ENCODE measurements around the gene TRAPPC3L. TPM values are rescaled to one million over a fixed set of nuclear protein-coding genes. Genes with fewer than 3 reads are reported as not detected.

TRAPPC3L gene
- total and polyA plus RNA-seq, 2 of the 13 experiments (the other 11 are each of a cell fraction or from before 2014, with no cell fraction given), result not detected

DNA sequence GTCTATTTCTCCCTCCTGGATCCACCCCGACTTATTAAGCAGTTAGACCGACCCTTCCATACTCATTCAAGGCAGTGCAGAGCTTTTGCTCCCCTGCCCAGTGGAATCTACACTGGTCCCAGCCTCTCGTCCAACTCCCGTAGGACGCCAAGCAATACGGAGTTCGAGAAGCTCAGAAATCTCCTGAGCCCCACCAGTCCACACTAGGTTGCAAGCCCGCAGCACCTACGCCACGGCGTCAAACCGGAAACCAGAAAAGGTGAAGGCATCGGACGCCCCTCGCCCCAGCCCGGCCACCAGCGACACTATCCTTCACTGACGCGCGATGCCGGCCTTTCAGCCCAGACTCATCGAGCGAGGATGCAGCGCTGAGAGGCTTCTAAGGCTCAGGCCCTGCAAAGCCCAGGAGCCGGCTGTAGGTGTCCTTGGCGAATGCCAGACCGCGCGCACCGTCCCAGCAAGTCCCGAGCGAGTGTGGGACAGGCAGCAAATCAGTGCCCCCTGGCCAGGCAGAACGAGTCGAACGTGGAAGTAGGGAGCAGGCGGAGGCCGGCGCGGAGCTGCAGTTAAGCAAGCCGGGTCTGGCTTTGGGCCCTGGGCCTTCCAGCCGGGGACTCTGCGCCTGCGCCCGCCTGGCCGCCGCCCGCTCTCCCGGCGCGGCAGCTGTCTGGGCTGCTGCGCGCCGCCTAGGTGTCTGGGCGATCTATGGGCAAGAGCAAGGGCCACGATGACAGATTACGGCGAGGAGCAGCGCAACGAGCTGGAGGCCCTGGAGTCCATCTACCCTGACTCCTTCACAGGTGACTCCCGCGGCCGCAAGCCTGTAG lies 25.6 kb upstream of the TRAPPC3L start, which contains the start of gene RWDD1 (continued):
- TF ChIP-seq RBFOX2 (IDR thresholded peaks at IDR 0.05; ENCODE audit: low read depth, low read length), result peak; percentile 90
- TF ChIP-seq TBL1XR1 (IDR thresholded peaks at IDR 0.05; ENCODE audit: borderline replicate concordance, low read length, partially characterized antibody), result peak; percentile 84
- TF ChIP-seq ZNF235 (CRISPR knock-in tag; IDR thresholded peaks at IDR 0.05; ENCODE audit: borderline replicate concordance), result peak; percentile 71
- TF ChIP-seq MTF1 (CRISPR knock-in tag; IDR thresholded peaks at IDR 0.05), result 0 out of 2 replicates have a peak, but pooled peaks have one; percentile 29
- TF ChIP-seq, protein P1, sequence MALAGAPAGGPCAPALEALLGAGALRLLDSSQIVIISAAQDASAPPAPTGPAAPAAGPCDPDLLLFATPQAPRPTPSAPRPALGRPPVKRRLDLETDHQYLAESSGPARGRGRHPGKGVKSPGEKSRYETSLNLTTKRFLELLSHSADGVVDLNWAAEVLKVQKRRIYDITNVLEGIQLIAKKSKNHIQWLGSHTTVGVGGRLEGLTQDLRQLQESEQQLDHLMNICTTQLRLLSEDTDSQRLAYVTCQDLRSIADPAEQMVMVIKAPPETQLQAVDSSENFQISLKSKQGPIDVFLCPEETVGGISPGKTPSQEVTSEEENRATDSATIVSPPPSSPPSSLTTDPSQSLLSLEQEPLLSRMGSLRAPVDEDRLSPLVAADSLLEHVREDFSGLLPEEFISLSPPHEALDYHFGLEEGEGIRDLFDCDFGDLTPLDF (CRISPR knock-in tag; IDR thresholded peaks at IDR 0.05), result peak; percentile 89; the same call in 1 of the 2 replicates
- peak; percentile 99 for TF ChIP-seq DR1 (CRISPR knock-in tag; IDR thresholded peaks at IDR 0.05)

DNA sequence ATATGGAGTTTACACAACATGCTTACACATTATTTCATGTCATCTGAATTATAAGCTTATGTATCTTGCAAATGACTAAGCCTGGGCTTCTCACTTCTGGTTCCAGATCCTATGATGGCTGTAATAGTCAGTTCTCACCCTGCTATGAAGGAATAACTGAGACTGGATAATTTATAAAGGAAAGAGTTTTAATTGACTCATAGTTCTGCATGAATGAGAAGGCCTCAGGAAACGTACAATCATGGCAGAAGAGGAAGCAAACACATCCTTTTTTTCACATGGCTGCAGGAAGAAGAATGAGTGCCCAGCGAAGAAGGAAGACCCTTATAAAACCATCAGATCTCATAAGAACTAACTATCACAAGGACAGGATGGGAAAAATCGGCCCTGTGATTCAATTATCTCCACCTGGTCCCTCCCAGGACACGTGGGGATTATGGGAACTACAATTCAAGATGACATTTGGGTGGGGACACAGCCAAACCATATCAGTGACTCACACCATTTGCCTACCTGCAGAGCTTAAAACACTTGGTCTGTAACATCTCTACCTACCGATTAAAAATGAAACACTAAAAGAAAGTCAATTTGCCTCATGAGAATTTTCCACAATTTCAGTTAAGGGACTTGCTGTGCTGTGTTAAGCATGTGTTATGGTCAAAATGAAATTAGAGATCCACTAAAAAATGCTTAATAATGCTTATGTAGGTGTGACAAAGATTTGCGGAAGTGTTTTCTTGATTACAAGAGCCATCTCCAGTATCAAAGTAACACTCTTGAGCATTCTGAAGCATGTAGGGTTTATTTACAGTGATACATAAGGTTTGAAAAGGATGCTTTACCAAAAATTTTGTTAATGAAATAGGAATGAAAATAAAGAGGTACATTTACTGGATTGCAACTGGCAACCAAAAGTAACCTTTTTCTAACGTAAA lies 23.6 kb upstream of the TRAPPC3L start:
- no peak for TF ChIP-seq ATF7 (IDR thresholded peaks at IDR 0.05)
- no peak for TF ChIP-seq ATF7 (CRISPR knock-in tag; IDR thresholded peaks at IDR 0.05)
- no peak for TF ChIP-seq ATM (IDR thresholded peaks at IDR 0.05; ENCODE audit: borderline replicate concordance)
- no peak for TF ChIP-seq KDM5B (CRISPR knock-in tag; IDR thresholded peaks at IDR 0.05; ENCODE audit: borderline replicate concordance)
- TF ChIP-seq, protein P2, sequence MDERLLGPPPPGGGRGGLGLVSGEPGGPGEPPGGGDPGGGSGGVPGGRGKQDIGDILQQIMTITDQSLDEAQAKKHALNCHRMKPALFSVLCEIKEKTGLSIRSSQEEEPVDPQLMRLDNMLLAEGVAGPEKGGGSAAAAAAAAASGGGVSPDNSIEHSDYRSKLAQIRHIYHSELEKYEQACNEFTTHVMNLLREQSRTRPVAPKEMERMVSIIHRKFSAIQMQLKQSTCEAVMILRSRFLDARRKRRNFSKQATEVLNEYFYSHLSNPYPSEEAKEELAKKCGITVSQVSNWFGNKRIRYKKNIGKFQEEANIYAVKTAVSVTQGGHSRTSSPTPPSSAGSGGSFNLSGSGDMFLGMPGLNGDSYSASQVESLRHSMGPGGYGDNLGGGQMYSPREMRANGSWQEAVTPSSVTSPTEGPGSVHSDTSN (CRISPR knock-in tag; IDR thresholded peaks at IDR 0.05), result no peak
- no peak for TF ChIP-seq HNF4G (IDR thresholded peaks at IDR 0.05; ENCODE audit: borderline replicate concordance, low read depth, low read length)
- no peak for TF ChIP-seq HNF4G (CRISPR knock-in tag; IDR thresholded peaks at IDR 0.05; ENCODE audit: borderline replicate concordance, low read depth)
- no peak for TF ChIP-seq PHB2 (IDR thresholded peaks at IDR 0.05; ENCODE audit: partially characterized antibody)
- no TSS peak for BruUV-seq (replicated peaks)
- Histone ChIP-seq H3K9me3 (ENCODE audit: low read length) (no peaks in the 10 kb centered on the region), H4K20me1 (ENCODE audit: insufficient read depth, low read length) (no peaks in the 10 kb centered on the region), H2AFZ (ENCODE audit: low read length) (no peak overlapping the region), H3K4me3 (replicated peaks in 1 of 3; ENCODE audit: insufficient read depth in 1 of 3, low read depth in 2 of 3, low read length in 3 of 3) (no peak overlapping the region), H3K4me2 (ENCODE audit: low read depth, low read length) (no peak overlapping the region), H3K27ac (ENCODE audit: extremely low read length, insufficient read depth, low read length) (no peak overlapping the region), H3K27me3 (ENCODE audit: control insufficient read depth in 1 of 2, insufficient read depth in 2 of 2, low read length in 2 of 2) (no peaks in the 10 kb centered on the region; a peak in 1 of 5 replicates), H3K36me3 (replicated peaks in 1 of 2; ENCODE audit: control insufficient read depth in 1 of 2, insufficient read depth in 2 of 2, low read length in 2 of 2) (no peaks in the 10 kb centered on the region), H3K79me2 (ENCODE audit: insufficient read depth, low read length) (peaks cover 26% of the 10 kb centered on the region), H3K9ac (ENCODE audit: insufficient read depth, low read depth, low read length) (no peak overlapping the region), H3K4me1 (ENCODE audit: insufficient read depth, low read length) (peaks cover 45% of the 10 kb centered on the region)
- in situ Hi-C loops (cut with HindIII; ENCODE audit: extremely low pct_ligation_motif_present, low pct_unique_long_range_greater_than_20kb) (loop anchor here (10.0 kb wide), 1 partner anchor 294 kb away; the partner anchor contains the start of gene TSPYL1), intact Hi-C loops (cut with micrococcal nuclease; ENCODE audit: unreplicated experiment) (no loop called here)
- ChIA-PET POLR2A (no interaction called here), CTCF (ENCODE audit: low intra/inter-chr PET ratio, low total read pairs) (no interaction called here)
- 72% methylated on average over 7 of the region's 7 CpGs for WGBS (ENCODE audit: low lambda C conversion rate)
- FAIRE-seq, result no peak
- ATAC-seq, result no peak
- no peak for DNase-seq (ENCODE audit: low spot score)

Measured in HepG2 (cell line).